MM.1S (cell line): Measurements from ENCODE around the gene GTF2H4.

Source experiments
- EZH2 ChIP-seq: fragments of 300-600 bp; sonication (generic); optimal IDR thresholded peaks from 2 replicates; pipeline ENCODE3; 2017; ENCODE audit warnings: low read depth, mild to moderate bottlenecking, antibody characterized with exemption, low read length, mixed read lengths
- EZH2phosphoT487 ChIP-seq: fragments of 300-600 bp; sonication (generic); IDR thresholded peaks from 2 replicates; pipeline ENCODE4 v1.6.1; 2018; ENCODE audit warnings: antibody characterized with exemption, low read length
- TF ChIP-seq, protein P1 (sequence below): fragments of 300-600 bp; sonication (generic); IDR thresholded peaks from 2 replicates; pipeline ENCODE4 v1.5.1; 2016; ENCODE audit warnings: antibody characterized with exemption, low read length, mixed read lengths

DNA sequence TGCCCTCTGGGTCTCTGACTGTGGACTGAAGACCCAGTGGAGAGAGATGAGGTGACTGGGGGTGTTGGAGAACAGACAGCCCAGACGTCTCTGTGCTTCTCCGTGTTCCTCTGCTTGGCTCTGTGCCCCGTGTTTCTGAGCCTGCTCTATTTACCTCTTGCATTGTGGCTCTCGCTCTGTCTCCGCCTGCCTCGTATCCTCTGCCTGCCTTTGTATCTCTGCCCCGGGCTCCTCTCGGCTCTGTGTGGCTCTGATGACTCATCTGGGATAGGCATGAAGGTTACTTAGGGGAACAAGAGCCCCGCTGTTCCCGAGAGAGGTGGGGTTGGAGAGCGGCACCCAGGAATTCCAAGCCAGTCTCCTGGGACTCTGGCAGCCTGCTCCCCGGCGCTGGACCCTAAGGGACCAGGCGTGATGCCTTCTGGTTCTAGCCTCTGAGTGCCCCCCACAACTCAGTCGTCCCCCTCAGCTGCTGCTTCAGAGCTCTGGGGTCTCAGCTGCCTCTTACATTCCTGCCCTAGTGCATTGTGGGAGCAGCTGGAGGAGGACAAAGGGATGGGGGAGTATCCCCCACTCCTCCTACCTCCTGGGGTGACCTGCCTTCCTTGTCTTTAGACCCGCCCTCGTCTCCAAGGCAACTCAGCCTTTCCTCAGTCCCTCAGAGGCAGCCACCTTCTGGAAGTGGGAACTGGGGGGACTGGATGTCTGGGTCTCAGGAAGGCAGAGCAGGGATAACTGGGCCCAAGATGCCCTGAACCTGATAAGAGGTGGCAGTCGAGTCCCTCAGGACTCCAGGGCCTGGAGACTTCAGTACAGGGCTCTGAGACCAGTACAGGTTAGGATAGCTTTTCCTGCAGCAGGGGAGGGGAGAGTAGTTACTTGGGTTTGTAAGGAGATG, 21.8 kb upstream of the GTF2H4 start:
- TF ChIP-seq, protein P1, sequence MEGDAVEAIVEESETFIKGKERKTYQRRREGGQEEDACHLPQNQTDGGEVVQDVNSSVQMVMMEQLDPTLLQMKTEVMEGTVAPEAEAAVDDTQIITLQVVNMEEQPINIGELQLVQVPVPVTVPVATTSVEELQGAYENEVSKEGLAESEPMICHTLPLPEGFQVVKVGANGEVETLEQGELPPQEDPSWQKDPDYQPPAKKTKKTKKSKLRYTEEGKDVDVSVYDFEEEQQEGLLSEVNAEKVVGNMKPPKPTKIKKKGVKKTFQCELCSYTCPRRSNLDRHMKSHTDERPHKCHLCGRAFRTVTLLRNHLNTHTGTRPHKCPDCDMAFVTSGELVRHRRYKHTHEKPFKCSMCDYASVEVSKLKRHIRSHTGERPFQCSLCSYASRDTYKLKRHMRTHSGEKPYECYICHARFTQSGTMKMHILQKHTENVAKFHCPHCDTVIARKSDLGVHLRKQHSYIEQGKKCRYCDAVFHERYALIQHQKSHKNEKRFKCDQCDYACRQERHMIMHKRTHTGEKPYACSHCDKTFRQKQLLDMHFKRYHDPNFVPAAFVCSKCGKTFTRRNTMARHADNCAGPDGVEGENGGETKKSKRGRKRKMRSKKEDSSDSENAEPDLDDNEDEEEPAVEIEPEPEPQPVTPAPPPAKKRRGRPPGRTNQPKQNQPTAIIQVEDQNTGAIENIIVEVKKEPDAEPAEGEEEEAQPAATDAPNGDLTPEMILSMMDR: no peak
- TF ChIP-seq EZH2 (no peak), EZH2phosphoT487 (no peak)
